SK-N-MC (cell line): ENCODE results near the gene MYO18A.

ENCODE experiments used
- EZH2 ChIP-seq: fragments of 200-600 bp; sonication (generic); IDR thresholded peaks from one replicate; pipeline ENCODE4 v1.6.1; 2017; ENCODE audit warnings: antibody characterized with exemption
- POLR2AphosphoS5 ChIP-seq: IDR thresholded peaks from 2 replicates; pipeline ENCODE4 v1.6.1; 2012; ENCODE audit warnings: mild to moderate bottlenecking, low read depth, low read length, borderline replicate concordance

GRCh38 chr17:29149431-29150064, 30.6 kb downstream of the MYO18A start:
- no peak for TF ChIP-seq EZH2
- no peak for TF ChIP-seq POLR2AphosphoS5
